ENCODE measurements around the gene RBBP8NL. TPM values are rescaled to one million over a fixed set of nuclear protein-coding genes. Genes with fewer than 3 reads are reported as not detected.

RBBP8NL gene
- total RNA-seq, 1 donor from 2014 or later: not detected

GRCh38 chr20:62360854-62361798, 66.2 kb downstream of the RBBP8NL start:
- DNase-seq: no peak

Other genes with a start within 250 kb of the RBBP8NL start
- 19.3 and 26.7 TPM in 2 replicates for gene MTG2, start 244.5 kb downstream of the RBBP8NL start, total RNA-seq
- gene HRH3, start 207.3 kb downstream of the RBBP8NL start, total RNA-seq: not detected in 2 replicates
- gene OSBPL2, start 189.0 kb downstream of the RBBP8NL start, total RNA-seq: 28.9 and 35.7 TPM in 2 replicates
- 130 and 158 TPM in 2 replicates for gene ADRM1, start 124.5 kb downstream of the RBBP8NL start, total RNA-seq
- gene LAMA5, start 60.2 kb downstream of the RBBP8NL start, total RNA-seq: 55.8 and 127 TPM in 2 replicates
- gene RPS21, start 40.4 kb downstream of the RBBP8NL start, total RNA-seq: 226 and 1,095 TPM in 2 replicates
- gene CABLES2, start 20.3 kb downstream of the RBBP8NL start, total RNA-seq: 0.85 and 1.9 TPM in 2 replicates
- not detected in 2 replicates for gene GATA5, start 48.5 kb upstream of the RBBP8NL start, total RNA-seq
- gene SLCO4A1, start 215.0 kb upstream of the RBBP8NL start, total RNA-seq: 3.7 and 4.8 TPM in 2 replicates